WTC11 (cell line): ENCODE measurements around the gene CGRRF1.

Experiments used
- ELF4 ChIP-seq: sonication (generic); formaldehyde crosslinking; IDR thresholded peaks from 2 replicates; pipeline ENCODE4 v1.8.1; 2022; ENCODE audit warnings: low read depth, mild to moderate bottlenecking, moderate library complexity, missing genetic modification reagents
- ETV6 ChIP-seq: sonication (generic); formaldehyde crosslinking; IDR thresholded peaks from 2 replicates; pipeline ENCODE4 v1.8.1; 2022; ENCODE audit warnings: mild to moderate bottlenecking, missing genetic modification reagents
- GABPB1 ChIP-seq: sonication (generic); formaldehyde crosslinking; IDR thresholded peaks from 2 replicates; pipeline ENCODE4 v1.8.1; 2023; ENCODE audit warnings: mild to moderate bottlenecking, missing genetic modification reagents
- SMAD3 ChIP-seq: sonication (generic); formaldehyde crosslinking; IDR thresholded peaks from 2 replicates; pipeline ENCODE4 v1.8.0; 2022; ENCODE audit warnings: missing genetic modification reagents, mild to moderate bottlenecking, borderline replicate concordance
- ZNF671 ChIP-seq: fragments of 250-450 bp; sonication (Bioruptor Pico); IDR thresholded peaks from 2 replicates; pipeline ENCODE4 v1.8.0; 2021; ENCODE audit warnings: mild to moderate bottlenecking
- TF ChIP-seq, protein P1 (sequence below): sonication (generic); formaldehyde crosslinking; conservative IDR thresholded peaks from 2 replicates; pipeline ENCODE4 v1.8.1; 2023; ENCODE audit warnings: mild to moderate bottlenecking, low read depth, missing genetic modification reagents, moderate library complexity
- TF ChIP-seq, protein P2 (sequence below): sonication (generic); formaldehyde crosslinking; IDR thresholded peaks from 2 replicates; pipeline ENCODE4 v1.8.0; 2022; ENCODE audit warnings: mild to moderate bottlenecking, missing genetic modification reagents
- TF ChIP-seq, protein P3 (sequence below): fragments of 200-600 bp; IDR thresholded peaks from 2 replicates; pipeline ENCODE4 v1.8.0; 2022; ENCODE audit warnings: antibody characterized with exemption
- TF ChIP-seq, protein P4 (sequence below): sonication (generic); formaldehyde crosslinking; IDR thresholded peaks from 2 replicates; pipeline ENCODE4 v1.8.0; 2022; ENCODE audit warnings: missing genetic modification reagents
- TF ChIP-seq, protein P5 (sequence below): fragments of 250-450 bp; sonication (Bioruptor Pico); IDR thresholded peaks from 2 replicates; pipeline ENCODE4 v1.9.0; 2021; ENCODE audit warnings: mild to moderate bottlenecking
- TF ChIP-seq, protein P6 (sequence below): sonication (generic); formaldehyde crosslinking; IDR thresholded peaks from 2 replicates; pipeline ENCODE4 v1.8.0; 2022; ENCODE audit warnings: mild to moderate bottlenecking, missing genetic modification reagents
- TF ChIP-seq, protein P7 (sequence below): sonication (generic); formaldehyde crosslinking; IDR thresholded peaks from 2 replicates; pipeline ENCODE4 v1.8.0; 2023; ENCODE audit warnings: mild to moderate bottlenecking, missing genetic modification reagents

DNA sequence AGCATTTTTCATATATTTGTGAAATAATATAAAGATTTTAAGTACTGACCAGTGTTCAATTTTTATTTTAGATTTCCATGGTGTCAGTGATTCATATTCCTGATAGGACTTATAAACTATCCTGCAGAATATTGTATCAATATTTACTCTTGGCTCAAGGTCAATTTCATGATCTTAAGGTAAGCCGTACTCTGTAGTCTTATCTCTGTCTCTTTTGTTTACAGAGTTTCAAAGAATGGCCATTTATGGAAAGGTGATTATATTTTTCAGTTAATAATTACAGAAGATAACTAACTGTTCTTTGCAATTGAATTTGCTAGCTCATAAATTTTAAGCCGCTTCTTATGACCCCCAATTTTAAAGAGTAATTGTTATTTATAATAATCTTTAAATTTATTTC, 27.9 kb downstream of the CGRRF1 start:
- TF ChIP-seq GABPB1 (no peak), SMAD3 (CRISPR knock-in tag) (no peak), ETV6 (no peak), ZNF671 (no peak), ELF4 (no peak)
- TF ChIP-seq, protein P1, sequence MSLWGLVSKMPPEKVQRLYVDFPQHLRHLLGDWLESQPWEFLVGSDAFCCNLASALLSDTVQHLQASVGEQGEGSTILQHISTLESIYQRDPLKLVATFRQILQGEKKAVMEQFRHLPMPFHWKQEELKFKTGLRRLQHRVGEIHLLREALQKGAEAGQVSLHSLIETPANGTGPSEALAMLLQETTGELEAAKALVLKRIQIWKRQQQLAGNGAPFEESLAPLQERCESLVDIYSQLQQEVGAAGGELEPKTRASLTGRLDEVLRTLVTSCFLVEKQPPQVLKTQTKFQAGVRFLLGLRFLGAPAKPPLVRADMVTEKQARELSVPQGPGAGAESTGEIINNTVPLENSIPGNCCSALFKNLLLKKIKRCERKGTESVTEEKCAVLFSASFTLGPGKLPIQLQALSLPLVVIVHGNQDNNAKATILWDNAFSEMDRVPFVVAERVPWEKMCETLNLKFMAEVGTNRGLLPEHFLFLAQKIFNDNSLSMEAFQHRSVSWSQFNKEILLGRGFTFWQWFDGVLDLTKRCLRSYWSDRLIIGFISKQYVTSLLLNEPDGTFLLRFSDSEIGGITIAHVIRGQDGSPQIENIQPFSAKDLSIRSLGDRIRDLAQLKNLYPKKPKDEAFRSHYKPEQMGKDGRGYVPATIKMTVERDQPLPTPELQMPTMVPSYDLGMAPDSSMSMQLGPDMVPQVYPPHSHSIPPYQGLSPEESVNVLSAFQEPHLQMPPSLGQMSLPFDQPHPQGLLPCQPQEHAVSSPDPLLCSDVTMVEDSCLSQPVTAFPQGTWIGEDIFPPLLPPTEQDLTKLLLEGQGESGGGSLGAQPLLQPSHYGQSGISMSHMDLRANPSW (CRISPR knock-in tag), result no peak
- TF ChIP-seq, protein P2, sequence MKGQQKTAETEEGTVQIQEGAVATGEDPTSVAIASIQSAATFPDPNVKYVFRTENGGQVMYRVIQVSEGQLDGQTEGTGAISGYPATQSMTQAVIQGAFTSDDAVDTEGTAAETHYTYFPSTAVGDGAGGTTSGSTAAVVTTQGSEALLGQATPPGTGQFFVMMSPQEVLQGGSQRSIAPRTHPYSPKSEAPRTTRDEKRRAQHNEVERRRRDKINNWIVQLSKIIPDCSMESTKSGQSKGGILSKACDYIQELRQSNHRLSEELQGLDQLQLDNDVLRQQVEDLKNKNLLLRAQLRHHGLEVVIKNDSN (CRISPR knock-in tag), result no peak
- TF ChIP-seq, protein P3, sequence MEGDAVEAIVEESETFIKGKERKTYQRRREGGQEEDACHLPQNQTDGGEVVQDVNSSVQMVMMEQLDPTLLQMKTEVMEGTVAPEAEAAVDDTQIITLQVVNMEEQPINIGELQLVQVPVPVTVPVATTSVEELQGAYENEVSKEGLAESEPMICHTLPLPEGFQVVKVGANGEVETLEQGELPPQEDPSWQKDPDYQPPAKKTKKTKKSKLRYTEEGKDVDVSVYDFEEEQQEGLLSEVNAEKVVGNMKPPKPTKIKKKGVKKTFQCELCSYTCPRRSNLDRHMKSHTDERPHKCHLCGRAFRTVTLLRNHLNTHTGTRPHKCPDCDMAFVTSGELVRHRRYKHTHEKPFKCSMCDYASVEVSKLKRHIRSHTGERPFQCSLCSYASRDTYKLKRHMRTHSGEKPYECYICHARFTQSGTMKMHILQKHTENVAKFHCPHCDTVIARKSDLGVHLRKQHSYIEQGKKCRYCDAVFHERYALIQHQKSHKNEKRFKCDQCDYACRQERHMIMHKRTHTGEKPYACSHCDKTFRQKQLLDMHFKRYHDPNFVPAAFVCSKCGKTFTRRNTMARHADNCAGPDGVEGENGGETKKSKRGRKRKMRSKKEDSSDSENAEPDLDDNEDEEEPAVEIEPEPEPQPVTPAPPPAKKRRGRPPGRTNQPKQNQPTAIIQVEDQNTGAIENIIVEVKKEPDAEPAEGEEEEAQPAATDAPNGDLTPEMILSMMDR, result no peak
- TF ChIP-seq, protein P4, sequence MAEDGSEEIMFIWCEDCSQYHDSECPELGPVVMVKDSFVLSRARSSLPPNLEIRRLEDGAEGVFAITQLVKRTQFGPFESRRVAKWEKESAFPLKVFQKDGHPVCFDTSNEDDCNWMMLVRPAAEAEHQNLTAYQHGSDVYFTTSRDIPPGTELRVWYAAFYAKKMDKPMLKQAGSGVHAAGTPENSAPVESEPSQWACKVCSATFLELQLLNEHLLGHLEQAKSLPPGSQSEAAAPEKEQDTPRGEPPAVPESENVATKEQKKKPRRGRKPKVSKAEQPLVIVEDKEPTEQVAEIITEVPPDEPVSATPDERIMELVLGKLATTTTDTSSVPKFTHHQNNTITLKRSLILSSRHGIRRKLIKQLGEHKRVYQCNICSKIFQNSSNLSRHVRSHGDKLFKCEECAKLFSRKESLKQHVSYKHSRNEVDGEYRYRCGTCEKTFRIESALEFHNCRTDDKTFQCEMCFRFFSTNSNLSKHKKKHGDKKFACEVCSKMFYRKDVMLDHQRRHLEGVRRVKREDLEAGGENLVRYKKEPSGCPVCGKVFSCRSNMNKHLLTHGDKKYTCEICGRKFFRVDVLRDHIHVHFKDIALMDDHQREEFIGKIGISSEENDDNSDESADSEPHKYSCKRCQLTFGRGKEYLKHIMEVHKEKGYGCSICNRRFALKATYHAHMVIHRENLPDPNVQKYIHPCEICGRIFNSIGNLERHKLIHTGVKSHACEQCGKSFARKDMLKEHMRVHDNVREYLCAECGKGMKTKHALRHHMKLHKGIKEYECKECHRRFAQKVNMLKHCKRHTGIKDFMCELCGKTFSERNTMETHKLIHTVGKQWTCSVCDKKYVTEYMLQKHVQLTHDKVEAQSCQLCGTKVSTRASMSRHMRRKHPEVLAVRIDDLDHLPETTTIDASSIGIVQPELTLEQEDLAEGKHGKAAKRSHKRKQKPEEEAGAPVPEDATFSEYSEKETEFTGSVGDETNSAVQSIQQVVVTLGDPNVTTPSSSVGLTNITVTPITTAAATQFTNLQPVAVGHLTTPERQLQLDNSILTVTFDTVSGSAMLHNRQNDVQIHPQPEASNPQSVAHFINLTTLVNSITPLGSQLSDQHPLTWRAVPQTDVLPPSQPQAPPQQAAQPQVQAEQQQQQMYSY (CRISPR knock-in tag), result no peak
- TF ChIP-seq, protein P5, sequence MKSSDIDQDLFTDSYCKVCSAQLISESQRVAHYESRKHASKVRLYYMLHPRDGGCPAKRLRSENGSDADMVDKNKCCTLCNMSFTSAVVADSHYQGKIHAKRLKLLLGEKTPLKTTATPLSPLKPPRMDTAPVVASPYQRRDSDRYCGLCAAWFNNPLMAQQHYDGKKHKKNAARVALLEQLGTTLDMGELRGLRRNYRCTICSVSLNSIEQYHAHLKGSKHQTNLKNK (CRISPR knock-in tag), result no peak
- TF ChIP-seq, protein P6, sequence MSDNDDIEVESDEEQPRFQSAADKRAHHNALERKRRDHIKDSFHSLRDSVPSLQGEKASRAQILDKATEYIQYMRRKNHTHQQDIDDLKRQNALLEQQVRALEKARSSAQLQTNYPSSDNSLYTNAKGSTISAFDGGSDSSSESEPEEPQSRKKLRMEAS (CRISPR knock-in tag), result no peak
- TF ChIP-seq, protein P7, sequence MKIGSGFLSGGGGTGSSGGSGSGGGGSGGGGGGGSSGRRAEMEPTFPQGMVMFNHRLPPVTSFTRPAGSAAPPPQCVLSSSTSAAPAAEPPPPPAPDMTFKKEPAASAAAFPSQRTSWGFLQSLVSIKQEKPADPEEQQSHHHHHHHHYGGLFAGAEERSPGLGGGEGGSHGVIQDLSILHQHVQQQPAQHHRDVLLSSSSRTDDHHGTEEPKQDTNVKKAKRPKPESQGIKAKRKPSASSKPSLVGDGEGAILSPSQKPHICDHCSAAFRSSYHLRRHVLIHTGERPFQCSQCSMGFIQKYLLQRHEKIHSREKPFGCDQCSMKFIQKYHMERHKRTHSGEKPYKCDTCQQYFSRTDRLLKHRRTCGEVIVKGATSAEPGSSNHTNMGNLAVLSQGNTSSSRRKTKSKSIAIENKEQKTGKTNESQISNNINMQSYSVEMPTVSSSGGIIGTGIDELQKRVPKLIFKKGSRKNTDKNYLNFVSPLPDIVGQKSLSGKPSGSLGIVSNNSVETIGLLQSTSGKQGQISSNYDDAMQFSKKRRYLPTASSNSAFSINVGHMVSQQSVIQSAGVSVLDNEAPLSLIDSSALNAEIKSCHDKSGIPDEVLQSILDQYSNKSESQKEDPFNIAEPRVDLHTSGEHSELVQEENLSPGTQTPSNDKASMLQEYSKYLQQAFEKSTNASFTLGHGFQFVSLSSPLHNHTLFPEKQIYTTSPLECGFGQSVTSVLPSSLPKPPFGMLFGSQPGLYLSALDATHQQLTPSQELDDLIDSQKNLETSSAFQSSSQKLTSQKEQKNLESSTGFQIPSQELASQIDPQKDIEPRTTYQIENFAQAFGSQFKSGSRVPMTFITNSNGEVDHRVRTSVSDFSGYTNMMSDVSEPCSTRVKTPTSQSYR (CRISPR knock-in tag), result no peak
